H1 (cell line): ENCODE results near the gene RRBP1. TPM values are rescaled to one million over a fixed set of nuclear protein-coding genes. Genes with fewer than 3 reads are reported as not detected.

Source experiments
- CTCF ChIA-PET: fragments of 300-600 bp; sonication (Branson Sonifier 250); formaldehyde crosslinking; loops from one replicate; lab custom pipeline; 2021; ENCODE audit not compliant: partially characterized antibody; lab: Charles Lee
- POLR2A ChIA-PET: fragments of 300-600 bp; sonication (Branson Sonifier 250); formaldehyde crosslinking; loops from one replicate; lab custom pipeline; 2021; ENCODE audit warnings: inconsistent platforms; ENCODE audit not compliant: partially characterized antibody; lab: Charles Lee
- DNase-seq, 2 experiments: peaks; one replicate each; pipeline versions ENCODE4 v3.0.0 to v3.0.0-alpha.2; 2010 to 2022; ENCODE audit warnings: low spot score in 2 of 2, low read depth in 1 of 2, mixed read lengths in 1 of 2
- FAIRE-seq: peaks from 2 replicates; lab custom pipeline; 2011; peaks lifted over from hg19 to GRCh38; lab: Jason Lieb, UNC
- H2AFZ ChIP-seq: 2 replicates; pipeline ENCODE4 v1.8.1; 2012; ENCODE audit warnings: low read length, inconsistent platforms
- H2AK5ac ChIP-seq: 2 replicates; pipeline ENCODE4 v1.6.1; 2013; ENCODE audit warnings: low read depth, low read length
- H2BK120ac ChIP-seq: replicated peaks from 2 replicates; pipeline ENCODE3; 2013; ENCODE audit warnings: low read depth, low read length, inconsistent platforms
- H2BK12ac ChIP-seq: 2 replicates; pipeline ENCODE4 v1.6.1; 2013; ENCODE audit warnings: low read depth, low read length
- H2BK15ac ChIP-seq: 2 replicates; pipeline ENCODE4 v1.6.1; 2013; ENCODE audit warnings: low read length
- H2BK20ac ChIP-seq: 2 replicates; pipeline ENCODE4 v1.6.1; 2013; ENCODE audit warnings: low read length
- H2BK5ac ChIP-seq: 2 replicates; pipeline ENCODE4 v1.6.1; 2013; ENCODE audit warnings: low read depth, low read length
- H3K14ac ChIP-seq: 2 replicates; pipeline ENCODE4 v1.6.1; 2013; ENCODE audit warnings: inconsistent platforms; ENCODE audit not compliant: insufficient read length
- H3K18ac ChIP-seq: 2 replicates; pipeline ENCODE4 v1.6.1; 2013; ENCODE audit warnings: low read length; ENCODE audit errors: extremely low read depth
- H3K23ac ChIP-seq: 2 replicates; pipeline ENCODE4 v1.6.1; 2013; ENCODE audit warnings: inconsistent platforms; ENCODE audit not compliant: insufficient read length
- H3K23me2 ChIP-seq: 2 replicates; pipeline ENCODE4 v1.6.1; 2013; ENCODE audit warnings: low read depth, low read length
- H3K27ac ChIP-seq: 2 replicates; pipeline ENCODE4 v1.6.1; 2011; ENCODE audit warnings: low read depth, low read length, inconsistent platforms
- H3K27me3 ChIP-seq, 4 experiments: replicated peaks in 1 of 4; 1 replicate in 1 of 4; 2 replicates in 3 of 4; pipeline versions ENCODE4 v1.6.1 to v1.8.1; 2011 to 2013; ENCODE audit warnings: low read length in 3 of 4, mild to moderate bottlenecking in 3 of 4, inconsistent platforms in 2 of 4, mixed read lengths in 2 of 4, moderate library complexity in 1 of 4; ENCODE audit not compliant: control insufficient read depth in 3 of 4, insufficient read depth in 3 of 4; ENCODE audit errors: extremely low read depth in 1 of 4
- H3K36me3 ChIP-seq, 4 experiments: 2 replicates each; pipeline versions ENCODE4 v1.6.1 to v1.8.1; 2011 to 2013; ENCODE audit warnings: mild to moderate bottlenecking in 4 of 4, low read length in 3 of 4, moderate library complexity in 2 of 4, control low read depth in 1 of 4, inconsistent platforms in 1 of 4; ENCODE audit not compliant: insufficient read depth in 4 of 4, control insufficient read depth in 2 of 4
- H3K4ac ChIP-seq: replicated peaks from 2 replicates; pipeline ENCODE3; 2013; ENCODE audit warnings: low read length, low read depth, mixed read lengths, inconsistent platforms; ENCODE audit not compliant: insufficient read length
- H3K4me1 ChIP-seq, 4 experiments: replicated peaks in 1 of 4; 1 replicate in 1 of 4; 2 replicates in 3 of 4; pipeline versions ENCODE4 v1.6.1 to v1.8.1; 2011 to 2013; ENCODE audit warnings: low read length in 3 of 4, inconsistent platforms in 2 of 4, mixed read lengths in 1 of 4; ENCODE audit not compliant: insufficient read depth in 4 of 4, control insufficient read depth in 3 of 4
- H3K4me2 ChIP-seq, 2 experiments: 2 replicates each; pipeline versions ENCODE4 v1.6.1 to v1.8.1; 2011 to 2013; ENCODE audit warnings: low read depth in 2 of 2, low read length in 2 of 2, control low read depth in 1 of 2, inconsistent platforms in 1 of 2, mild to moderate bottlenecking in 1 of 2; ENCODE audit not compliant: insufficient read depth in 1 of 2
- H3K4me3 ChIP-seq, 4 experiments: fragments of 200-600, 300-600 bp in 1 of 4; sonication (generic), shearing (Covaris generic), sonication (Bioruptor Twin) in 1 of 4; 2 replicates each; pipeline versions ENCODE4 v1.5.1 to v1.8.1; 2011 to 2016; ENCODE audit warnings: low read length in 4 of 4, low read depth in 3 of 4, control low read depth in 2 of 4, inconsistent platforms in 2 of 4, mild to moderate bottlenecking in 2 of 4, mixed read lengths in 1 of 4, moderate library complexity in 1 of 4; ENCODE audit not compliant: insufficient read depth in 2 of 4; ENCODE audit errors: extremely low read depth in 1 of 4
- H3K56ac ChIP-seq: replicated peaks from 2 replicates; pipeline ENCODE3; 2013; ENCODE audit warnings: low read depth, mild to moderate bottlenecking, mixed read lengths, low read length, inconsistent platforms; ENCODE audit not compliant: insufficient read length
- H3K79me1 ChIP-seq: 2 replicates; pipeline ENCODE4 v1.6.1; 2013; ENCODE audit warnings: low read depth, low read length, control low read depth
- H3K79me2 ChIP-seq, 2 experiments: 2 replicates each; pipeline versions ENCODE4 v1.6.1 to v1.8.1; 2012 to 2013; ENCODE audit warnings: low read length in 2 of 2, mild to moderate bottlenecking in 2 of 2, inconsistent platforms in 1 of 2; ENCODE audit not compliant: insufficient read depth in 2 of 2, control insufficient read depth in 1 of 2
- H3K9ac ChIP-seq, 4 experiments: replicated peaks in 1 of 4; 1 replicate in 1 of 4; 2 replicates in 3 of 4; pipeline versions ENCODE4 v1.6.1 to v1.8.1; 2011 to 2013; ENCODE audit warnings: low read depth in 3 of 4, low read length in 3 of 4, control low read depth in 2 of 4, mild to moderate bottlenecking in 2 of 4, moderate library complexity in 2 of 4, inconsistent platforms in 1 of 4; ENCODE audit errors: extremely low read depth in 1 of 4
- H3K9me3 ChIP-seq, 2 experiments: 2 replicates each; pipeline versions ENCODE4 v1.6.1 to v1.8.1; 2012 to 2013; ENCODE audit warnings: mild to moderate bottlenecking in 2 of 2, moderate library complexity in 2 of 2, control low read depth in 1 of 2, inconsistent platforms in 1 of 2, low read depth in 1 of 2, low read length in 1 of 2, mixed read lengths in 1 of 2; ENCODE audit not compliant: insufficient read depth in 2 of 2
- H4K20me1 ChIP-seq, 2 experiments: replicated peaks in 1 of 2; 2 replicates each; pipeline versions ENCODE3 to v1.8.1; 2011 to 2013; ENCODE audit warnings: inconsistent platforms in 2 of 2, low read length in 2 of 2, mild to moderate bottlenecking in 1 of 2; ENCODE audit not compliant: insufficient read depth in 2 of 2, control insufficient read depth in 1 of 2
- H4K5ac ChIP-seq: 2 replicates; pipeline ENCODE4 v1.6.1; 2013; ENCODE audit warnings: low read length, low read depth, mixed read lengths, inconsistent platforms; ENCODE audit not compliant: insufficient read length
- H4K8ac ChIP-seq: 2 replicates; pipeline ENCODE4 v1.8.0; 2013; ENCODE audit warnings: mild to moderate bottlenecking, moderate library complexity, low read length, inconsistent platforms; ENCODE audit not compliant: insufficient read depth; ENCODE audit errors: extremely low read depth
- H4K91ac ChIP-seq: replicated peaks from 2 replicates; pipeline ENCODE3; 2013; ENCODE audit warnings: low read length, mixed read lengths, inconsistent platforms; ENCODE audit not compliant: insufficient read length
- ASH2L ChIP-seq: fragments of 200-600, 300-600 bp; sonication (generic); IDR thresholded peaks from one replicate; pipeline ENCODE4 v1.7.1; 2017; ENCODE audit warnings: low read length
- CBX8 ChIP-seq: fragments of 300-800, 300-1000 bp; sonication (generic); IDR thresholded peaks from 2 replicates; pipeline ENCODE4 v1.7.1; 2016; ENCODE audit warnings: low read depth, low read length, borderline replicate concordance
- CEBPB ChIP-seq: IDR thresholded peaks from 2 replicates; pipeline ENCODE4 v1.6.1; 2012; ENCODE audit warnings: low read depth, low read length
- CTBP2 ChIP-seq: IDR thresholded peaks from 2 replicates; pipeline ENCODE4 v1.7.0; 2011; ENCODE audit warnings: borderline replicate concordance, mild to moderate bottlenecking, moderate library complexity, mixed read lengths, low read length; ENCODE audit not compliant: insufficient read depth, insufficient read length
- GTF2F1 ChIP-seq: IDR thresholded peaks from 2 replicates; pipeline ENCODE4 v1.6.1; 2012; ENCODE audit warnings: low read depth, low read length, improper control_type of control experiment, borderline replicate concordance
- HDAC6 ChIP-seq: IDR thresholded peaks from one replicate; pipeline ENCODE4 v1.7.1; 2012; ENCODE audit warnings: low read depth, mild to moderate bottlenecking, inconsistent platforms, low read length, moderate library complexity
- NANOG ChIP-seq: IDR thresholded peaks from 2 replicates; pipeline ENCODE4 v1.6.1; 2011; ENCODE audit warnings: low read length, low read depth, mild to moderate bottlenecking, inconsistent platforms; ENCODE audit not compliant: insufficient read depth, poor library complexity, severe bottlenecking
- SIRT6 ChIP-seq: IDR thresholded peaks from one replicate; pipeline ENCODE4 v1.7.1; 2012; ENCODE audit warnings: low read length, inconsistent platforms
- SP1 ChIP-seq: IDR thresholded peaks from 2 replicates; pipeline ENCODE4 v1.6.1; 2011; ENCODE audit warnings: low read depth, low read length
- WGBS, 2 experiments: shearing (Covaris generic) in 1 of 2; methylation state at CpG; one replicate each; pipeline versions ENCODE4 v1.1.6 to v1.1.7; 2013 to 2015; ENCODE audit warnings: low lambda C conversion rate in 2 of 2, mixed read lengths in 2 of 2, inconsistent platforms in 1 of 2, low coverage in 1 of 2, missing lambda C conversion rate in 1 of 2; ENCODE audit not compliant: insufficient replicate concordance in 2 of 2, insufficient coverage in 1 of 2, insufficient read length in 1 of 2; ENCODE audit errors: extremely low coverage in 1 of 2, missing lambda C conversion rate in 1 of 2; 5-methylcytosine and 5-hydroxymethylcytosine counted together
- polyA plus RNA-seq, 7 experiments: library from polyadenylated mRNA; depleted of rRNA in 3 of 7; stranded (reverse) in 5 of 7; unstranded in 2 of 7; fragments of >200 nt in 5 of 7; fragments of 200-250 nt in 2 of 7; gene quantifications; 1 replicate in 5 of 7; 2 replicates in 1 of 7; 4 replicates in 1 of 7; pipeline versions ENCODE4 v1.2.1 to v1.2.3, GENCODE V29; 2011 to 2013; ENCODE audit warnings: missing spikeins in 2 of 7, mixed read lengths in 2 of 7
- total RNA-seq: library from RNA; stranded (reverse); fragmentation: NEBNext Ultra II Directional; extraction: Animal tissue kit (Norgen Biotek cat#: 25700); gene quantifications from 2 replicates; pipeline ENCODE4 v1.2.1, GENCODE V29; 2021
- TF ChIP-seq, protein P1 (sequence below): IDR thresholded peaks from 2 replicates; pipeline ENCODE4 v1.6.1; 2012; ENCODE audit warnings: low read length, inconsistent platforms
- TF ChIP-seq, protein P2 (sequence below): IDR thresholded peaks from 2 replicates; pipeline ENCODE4 v1.6.1; 2011; ENCODE audit warnings: low read depth, mild to moderate bottlenecking, low read length; ENCODE audit not compliant: insufficient read depth

RRBP1 gene
- total and polyA plus RNA-seq, 2 of the 8 experiments (the other 6 are each of a cell fraction or from before 2014, with no cell fraction given): 15.9 to 157 TPM

DNA sequence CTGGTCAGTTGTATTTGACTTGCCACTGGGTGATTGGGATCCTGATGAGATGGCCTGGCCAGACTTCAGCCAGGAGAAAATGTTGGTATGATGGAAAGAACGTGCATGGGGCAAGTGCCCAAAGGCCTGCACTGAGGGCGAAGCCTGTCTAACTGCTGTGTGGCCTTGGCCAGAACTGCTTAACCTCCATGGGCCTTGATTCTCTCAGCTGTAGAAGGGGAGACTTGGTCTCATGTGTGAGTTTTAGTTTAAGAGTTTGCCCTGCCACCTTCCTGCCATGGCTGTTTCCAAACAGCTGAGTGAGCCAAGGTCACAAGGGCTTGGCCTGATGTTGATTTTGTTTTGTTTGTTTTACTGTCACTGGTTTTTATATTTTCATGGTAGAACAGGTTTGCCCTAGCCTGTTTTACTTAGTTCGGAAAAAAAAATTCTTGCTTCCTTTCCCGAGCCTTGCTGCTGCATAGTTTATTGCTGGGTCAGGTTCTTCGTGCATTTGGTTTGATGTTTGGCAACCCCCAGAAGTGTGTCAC, 76.8 kb downstream of the RRBP1 start:
- Histone ChIP-seq H3K14ac (no peak overlapping the region), H3K4ac (no peak overlapping the region), H3K27me3 (no peaks in the 10 kb centered on the region), H3K79me2 (peaks cover 0 to 4% of the 10 kb centered on the region in 2 experiments; a peak in 2 of 4 replicates), H2BK5ac (no peak overlapping the region), H3K4me1 (peaks cover 0 to 10% (median 5%) of the 10 kb centered on the region in 4 experiments; a peak in 6 of 7 replicates), H3K79me1 (peaks cover 4% of the 10 kb centered on the region; the same call in 1 of the 2 replicates), H3K27ac (no peak overlapping the region), H4K5ac (no peak overlapping the region), H2AFZ (no peak overlapping the region), H4K8ac (no peak overlapping the region), H3K23ac (no peak overlapping the region), H3K4me2 (no peak overlapping the region), H4K91ac (no peak overlapping the region), H2BK12ac (no peak overlapping the region), H3K9me3 (no peaks in the 10 kb centered on the region), H2BK20ac (no peak overlapping the region), H3K56ac (no peak overlapping the region), H3K36me3 (peaks cover 0 to 23% (median 6%) of the 10 kb centered on the region in 4 experiments; a peak in 5 of 8 replicates), H4K20me1 (peaks cover 0 to 5% of the 10 kb centered on the region in 2 experiments), H2BK120ac (no peak overlapping the region), H2BK15ac (no peak overlapping the region), H3K18ac (no peak overlapping the region), H2AK5ac (no peak overlapping the region), H3K4me3 (no peak overlapping the region), H3K9ac (no peak overlapping the region), H3K23me2 (no peaks in the 10 kb centered on the region)
- no peak for DNase-seq
- POLR2A ChIA-PET: interaction anchor here (0.6 to 3.9 kb wide), 4 partner anchors 28 to 48 kb away, joined by 3 to 23 read pairs (median 4); partner anchors contain the start of gene DSTN
- no peak for FAIRE-seq
- CTCF ChIA-PET: interaction anchor here (0.5 to 4.3 kb wide), 6 partner anchors 10 to 68 kb away, joined by 3 to 39 read pairs (median 4); partner anchors contain the start of gene DSTN
- 83% methylated on average over 5 of the region's 5 CpGs; no CpG with 5 or more reads in 1 of the 2 experiments for WGBS, 2 experiments
- TF ChIP-seq GTF2F1: no peak
- TF ChIP-seq HDAC6: no peak
- no peak for TF ChIP-seq SIRT6
- TF ChIP-seq, protein P1, sequence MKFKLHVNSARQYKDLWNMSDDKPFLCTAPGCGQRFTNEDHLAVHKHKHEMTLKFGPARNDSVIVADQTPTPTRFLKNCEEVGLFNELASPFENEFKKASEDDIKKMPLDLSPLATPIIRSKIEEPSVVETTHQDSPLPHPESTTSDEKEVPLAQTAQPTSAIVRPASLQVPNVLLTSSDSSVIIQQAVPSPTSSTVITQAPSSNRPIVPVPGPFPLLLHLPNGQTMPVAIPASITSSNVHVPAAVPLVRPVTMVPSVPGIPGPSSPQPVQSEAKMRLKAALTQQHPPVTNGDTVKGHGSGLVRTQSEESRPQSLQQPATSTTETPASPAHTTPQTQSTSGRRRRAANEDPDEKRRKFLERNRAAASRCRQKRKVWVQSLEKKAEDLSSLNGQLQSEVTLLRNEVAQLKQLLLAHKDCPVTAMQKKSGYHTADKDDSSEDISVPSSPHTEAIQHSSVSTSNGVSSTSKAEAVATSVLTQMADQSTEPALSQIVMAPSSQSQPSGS: no peak
- no peak for TF ChIP-seq CTBP2
- no peak for TF ChIP-seq SP1
- TF ChIP-seq NANOG: no peak
- TF ChIP-seq CEBPB: no peak
- TF ChIP-seq CBX8: no peak
- no peak for TF ChIP-seq ASH2L
- TF ChIP-seq, protein P2, sequence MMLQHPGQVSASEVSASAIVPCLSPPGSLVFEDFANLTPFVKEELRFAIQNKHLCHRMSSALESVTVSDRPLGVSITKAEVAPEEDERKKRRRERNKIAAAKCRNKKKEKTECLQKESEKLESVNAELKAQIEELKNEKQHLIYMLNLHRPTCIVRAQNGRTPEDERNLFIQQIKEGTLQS: no peak
